Heart left ventricle (tissue), 16 donors: ENCODE data around the gene POLR3H. TPM values are rescaled to one million over a fixed set of nuclear protein-coding genes. Genes with fewer than 3 reads are reported as not detected.
"Not testable (repeated sequence)": the region's sequence is repeated elsewhere in the genome, so short reads cannot be mapped to it uniquely, and the experiment has no call there.

Experiments
- ATAC-seq, 4 donors: fragments of 200-7000 bp; cut with Tn5 transposase; one replicate each; pipeline ENCODE4 v1.9.1; 2020 to 2022; ENCODE audit warnings: moderate library complexity in 4 of 4, mild to moderate bottlenecking in 3 of 4, moderate number of reproducible peaks in 1 of 4
- DNase-seq, 5 donors: peaks; one replicate each; pipeline ENCODE4 v3.0.0-alpha.2; 2020
- H3K27ac ChIP-seq, 12 donors: fragments of 200-600 bp; sonication (generic) in 4 of 12; one replicate each; pipeline versions ENCODE4 v1.5.0 to v1.8.0; 2016 to 2022; ENCODE audit warnings: mild to moderate bottlenecking in 2 of 12
- H3K27me3 ChIP-seq, 9 donors: fragments of 200-600 bp; sonication (generic) in 2 of 9; one replicate each; pipeline versions ENCODE4 v1.5.1 to v1.8.0; 2016 to 2022; ENCODE audit warnings: mild to moderate bottlenecking in 3 of 9
- H3K36me3 ChIP-seq, 9 donors: fragments of 200-600 bp; sonication (generic) in 2 of 9; one replicate each; pipeline versions ENCODE4 v1.5.0 to v1.8.0; 2018 to 2022; ENCODE audit warnings: mild to moderate bottlenecking in 2 of 9
- H3K4me1 ChIP-seq, 12 donors: fragments of 200-600 bp; sonication (generic) in 4 of 12; one replicate each; pipeline versions ENCODE4 v1.5.0 to v1.8.0; 2016 to 2022; ENCODE audit warnings: mild to moderate bottlenecking in 3 of 12
- H3K4me3 ChIP-seq, 12 donors: fragments of 200-600 bp; sonication (generic) in 4 of 12; one replicate each; pipeline versions ENCODE4 v1.5.0 to v1.8.0; 2017 to 2022; ENCODE audit warnings: mild to moderate bottlenecking in 9 of 12, moderate library complexity in 4 of 12
- H3K9me3 ChIP-seq, 12 donors: fragments of 200-600 bp; sonication (generic) in 4 of 12; one replicate each; pipeline versions ENCODE4 v1.5.0 to v1.8.0; 2016 to 2022; ENCODE audit warnings: mild to moderate bottlenecking in 1 of 12
- CTCF ChIP-seq, 12 donors: fragments of 200-600 bp; sonication (generic) in 4 of 12; IDR thresholded peaks; one replicate each; pipeline versions ENCODE4 v1.5.0 to v1.8.0; 2018 to 2022; ENCODE audit warnings: antibody characterized with exemption in 12 of 12, mild to moderate bottlenecking in 5 of 12
- POLR2A ChIP-seq, 2 donors: fragments of 450-650 bp; IDR thresholded peaks; one replicate each; pipeline ENCODE4 v1.6.1; 2017; ENCODE audit warnings: antibody characterized with exemption in 2 of 2, mild to moderate bottlenecking in 2 of 2, moderate library complexity in 2 of 2
- WGBS, 4 donors: extraction: QIAGEN DNeasy Blood & Tissue Kit in 2 of 4; methylation state at CpG; one replicate each; pipeline versions ENCODE4 v1.1.5 to v1.1.7; 2013 to 2018; 5-methylcytosine and 5-hydroxymethylcytosine counted together
- intact Hi-C, 10 donors: fragments of 100-400 bp; cut with DNase I; formaldehyde crosslinking; loops; one replicate each; pipeline versions ENCODE4 v1.11.1 to v1.14.2; 2022
- long read RNA-seq, 3 donors: library from polyadenylated mRNA; unstranded; transcript quantifications; one replicate each; pipeline ENCODE4 v2.0.0, GENCODE V29; 2020 to 2021
- polyA plus RNA-seq, 2 donors: library from polyadenylated mRNA; stranded (reverse); fragments of 200-250 nt; gene quantifications; one replicate each; pipeline ENCODE4 v1.2.3, GENCODE V29; 2013
- total RNA-seq, 9 donors: library from RNA; depleted of rRNA in 2 of 9; stranded (reverse); fragments of >200 nt in 2 of 9; fragmentation: NEBNext Ultra II Directional in 3 of 9; extraction: Animal tissue kit (Norgen Biotek cat#: 25700) in 3 of 9; gene quantifications; one replicate each; pipeline versions ENCODE4 v1.1.0 to v1.2.4, GENCODE V29; 2016 to 2023
- donor health status: ischemic (EF 13 %, LVEDD 7.1; RV severe dilation, severe dysfunction).
- donor health status: healthy with polysubstance abuse.
- donor health status: DM: no; HTN: yes; CAD: no.
- donor health status: DM: no; HTN: no; CAD: no.
- donor health status: ischemic (EF 25% LVEDD 6.9; RV normal size, moderate dysfunction).
- donor health status: ischemic (EF 25% LVEDD 5.7; RV mildly dilated, moderate dysfunction).
- donor health status: healthy.
- donor health status: DM: yes; HTN: yes; CAD: no.
- donor health status: ischemic (EF 35%, LVEDD 5.7; RV mildly dilated, moderate dysfunction).
- donor health status: nonischemic (EF 11% LVEDD 7.7; RV severe dilation, severe dysfunction).
- donor health status: DM: yes; HTN: yes; CAD: no.
- donor health status: PGD.
- donor health status: ischemic (EF 29% LVEDD 5.4; RV normal size, mild dysfunction).
- donor health status: nonischemic (EF 23%, LVEDD 6.1; RV moderate dilation, normal function).

Gene POLR3H
- total RNA-seq (10 to 100 TPM; 12.2 to 27.4 (median 18.3) TPM), polyA plus RNA-seq (10 to 100 TPM; 20.2 to 31.2 TPM)
- long read RNA-seq, donor 1, full-length matches to known transcripts, result 45 of 52 reads
- long read RNA-seq, donor 1, partial matches to known transcripts, result 1 of 52 reads
- long read RNA-seq, donor 1, other reads (novel, unspliced or antisense), result 6 of 52 reads
- long read RNA-seq, donor 2, full-length matches to known transcripts, result 104 of 123 reads
- long read RNA-seq, donor 2, partial matches to known transcripts, result 2 of 123 reads
- long read RNA-seq, donor 2, other reads (novel, unspliced or antisense), result 17 of 123 reads
- long read RNA-seq, donor 3, full-length matches to known transcripts, result 36 of 49 reads
- long read RNA-seq, donor 3, partial matches to known transcripts, result 3 of 49 reads
- long read RNA-seq, donor 3, other reads (novel, unspliced or antisense), result 10 of 49 reads

- Histone ChIP-seq H3K4me3 (peak within 1 kb of the TSS; percentile 66 to 88 (median 78)), H3K4me1 (peaks cover 0 to 35% (median 22%) of the 10 kb centered on the region in 12 donors), H3K9me3 (no peaks in the 10 kb centered on the region), H3K27ac (peak within 1 kb of the TSS; percentile 44 to 92 (median 84)), H3K27me3 (no peaks in the 10 kb centered on the region), H3K36me3 (peaks cover 0 to 14% (median 0%) of the 10 kb centered on the region in 9 donors)
- ATAC-seq (peak; percentile 99 to 100 (median 99)), DNase-seq (peak; percentile 98 to 100 (median 99))
- intact Hi-C loops, result loop anchor here in 7 of 10 donors (5.0 to 10.0 kb wide), 4 partner anchors 38 to 53 kb away; no protein-coding TSS in a partner anchor
- peak in 1 of 2 donors; percentile 67 for TF ChIP-seq POLR2A (IDR thresholded peaks at IDR 0.05)
- TF ChIP-seq CTCF (IDR thresholded peaks at IDR 0.05), result peak; percentile 36 to 74 (median 64)
- 0 to 1% (median 0%) methylated on average over 41 to 80 of the region's 80 CpGs for WGBS, 4 donors
These were observed at the start of gene POLR3H for GRCh38 chr22:41543854-41544670. Gene POLR3H (minus strand): TSS chr22:41544470. CDS start chr22:41544101, 369 bp downstream.

- peak in 1 of 5 donors; percentile 51 for DNase-seq
- intact Hi-C loops, result loop anchor here in 3 of 10 donors (5.0 to 10.0 kb wide), 2 partner anchors 49 to 51 kb away; partner anchors contain the start of gene POLR3H (in 3 of the 3)
- H3K36me3 ChIP-seq, ATAC-seq, H3K27me3 ChIP-seq, H3K9me3 ChIP-seq, H3K27ac ChIP-seq, H3K4me3 ChIP-seq: not testable (repeated sequence)
- WGBS, 4 donors, result 96 to 97% (median 97%) methylated on average over 21 to 51 of the region's 51 CpGs
- peaks cover 0 to 30% (median 13%) of the 10 kb centered on the region in 12 donors for H3K4me1 ChIP-seq
These were observed 49.2 kb upstream of the POLR3H start for GRCh38 chr22:41593336-41593960.

- intact Hi-C loops, result loop anchor here in 4 of 10 donors (5.0 to 10.0 kb wide), 3 partner anchors 37 to 47 kb away; partner anchors contain the start of gene POLR3H (in 3 of the 4)
- WGBS, 4 donors, result 1% methylated on average over 31 to 61 of the region's 61 CpGs
- H3K4me3 ChIP-seq, result peak within 1 kb of the TSS; percentile 56 to 95 (median 84)
- H3K4me1 ChIP-seq, result peaks cover 0 to 20% (median 8%) of the 10 kb centered on the region in 12 donors
- H3K36me3 ChIP-seq, result peaks cover 0 to 11% (median 3%) of the 10 kb centered on the region in 9 donors
- TF ChIP-seq POLR2A (IDR thresholded peaks at IDR 0.05) (peak in 1 of 2 donors; percentile 83), CTCF (IDR thresholded peaks at IDR 0.05) (no peak)
- ATAC-seq (peak; percentile 99 to 100 (median 99)), DNase-seq (peak; percentile 100)
- H3K27ac ChIP-seq, result peak within 1 kb of the TSS in 11 of 12 donors; percentile 43 to 89 (median 72)
- H3K27me3 ChIP-seq, result no peaks in the 10 kb centered on the region
- H3K9me3 ChIP-seq, result no peaks in the 10 kb centered on the region
These were observed 45.3 kb upstream of the POLR3H start, which contains the start of gene PMM1 for GRCh38 chr22:41589391-41590241. Gene PMM1 (minus strand): TSS chr22:41589840. CDS start chr22:41589805, 35 bp downstream.
